Measurements from ENCODE around the gene CARNS1. TPM values are rescaled to one million over a fixed set of nuclear protein-coding genes. Genes with fewer than 3 reads are reported as not detected.
A peak's percentile ranks its signal among the peaks of the same experiment; 100 is the strongest.

CARNS1 gene
- total and polyA plus RNA-seq, 9 of the 15 experiments (the other 6 are each of a cell fraction or from before 2014, with no cell fraction given) = 0.01 to 0.18 (median 0.06) TPM; not detected in 3

- TF ChIP-seq SRSF1 (IDR thresholded peaks at IDR 0.05; ENCODE audit: low read depth, low read length) = no peak
- no peak for TF ChIP-seq HNRNPH1 (optimal IDR thresholded peaks at IDR 0.05; ENCODE audit: low read depth, low read length)
- TF ChIP-seq RREB1 (CRISPR knock-in tag; IDR thresholded peaks at IDR 0.05) = peak; percentile 66; the same call in 1 of the 2 replicates
- TF ChIP-seq HINFP (tag; conservative IDR thresholded peaks at IDR 0.05; ENCODE audit: low read depth) = no peak
- no peak for TF ChIP-seq ZBTB5 (IDR thresholded peaks at IDR 0.05)
- TF ChIP-seq HSF4 (CRISPR knock-in tag; IDR thresholded peaks at IDR 0.05; ENCODE audit: borderline replicate concordance) = no peak
- peak; percentile 96 for TF ChIP-seq NFE2 (IDR thresholded peaks at IDR 0.05; ENCODE audit: low read depth)
- TF ChIP-seq CBX5 (IDR thresholded peaks at IDR 0.05; ENCODE audit: borderline replicate concordance, low read depth) = no peak
- TF ChIP-seq TFAP4 (CRISPR knock-in tag; IDR thresholded peaks at IDR 0.05; ENCODE audit: borderline replicate concordance) = peak; percentile 42
- peak; percentile 61 for TF ChIP-seq POLR2G (IDR thresholded peaks at IDR 0.05; ENCODE audit: low read depth, low read length)
- TF ChIP-seq CEBPG (CRISPR knock-in tag; IDR thresholded peaks at IDR 0.05) = no peak
- no peak for TF ChIP-seq CEBPG (tag; conservative IDR thresholded peaks at IDR 0.05 in 1 of 2, IDR thresholded peaks at IDR 0.05 in 1 of 2)
- TF ChIP-seq MED1 (CRISPR knock-in tag; IDR thresholded peaks at IDR 0.05; ENCODE audit: borderline replicate concordance) = no peak
- no peak for TF ChIP-seq POLR2AphosphoS2 (IDR thresholded peaks at IDR 0.05; ENCODE audit: low read length)
- TF ChIP-seq ESRRA (IDR thresholded peaks at IDR 0.05; ENCODE audit: borderline replicate concordance, low read depth) = no peak
- TF ChIP-seq RHOXF2B (CRISPR knock-in tag; conservative IDR thresholded peaks at IDR 0.05) = no peak
Observed at GRCh38 chr11:67379061-67380058, 36.1 kb upstream of the CARNS1 start (continued).

Measured in K562 (cell line).